ENCODE results near the gene PHACTR1.

PHACTR1 gene

DNA sequence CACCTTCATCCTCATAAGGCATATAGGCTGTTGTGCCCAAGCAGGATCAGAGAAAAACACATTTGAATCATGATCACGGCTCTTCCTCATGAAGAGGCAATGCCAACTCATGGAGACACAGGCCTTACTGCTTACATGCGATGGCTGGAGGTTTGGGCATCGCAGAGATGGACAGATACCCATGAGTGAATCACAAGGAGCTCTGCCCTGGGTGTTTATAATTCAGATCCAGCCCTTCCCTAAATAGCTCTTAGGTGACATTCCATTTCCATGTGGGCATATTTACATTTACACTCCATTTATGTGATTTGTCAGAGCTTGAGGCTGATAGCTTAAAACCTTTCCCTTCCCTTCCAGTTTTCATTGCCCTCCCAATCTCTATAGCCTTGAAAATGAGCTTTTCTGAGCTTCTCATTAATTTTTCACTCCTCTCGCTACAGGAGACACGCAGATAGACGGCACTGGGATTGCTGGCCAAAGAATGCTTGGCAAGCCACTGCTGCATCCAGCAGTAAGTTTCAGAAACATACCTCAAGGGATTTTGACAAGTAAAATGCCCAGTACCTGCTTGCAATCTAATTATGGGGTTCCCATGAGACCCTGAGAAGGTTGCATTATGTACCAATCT lies 362.6 kb downstream of the PHACTR1 start:
- TF ChIP-seq, protein P1, sequence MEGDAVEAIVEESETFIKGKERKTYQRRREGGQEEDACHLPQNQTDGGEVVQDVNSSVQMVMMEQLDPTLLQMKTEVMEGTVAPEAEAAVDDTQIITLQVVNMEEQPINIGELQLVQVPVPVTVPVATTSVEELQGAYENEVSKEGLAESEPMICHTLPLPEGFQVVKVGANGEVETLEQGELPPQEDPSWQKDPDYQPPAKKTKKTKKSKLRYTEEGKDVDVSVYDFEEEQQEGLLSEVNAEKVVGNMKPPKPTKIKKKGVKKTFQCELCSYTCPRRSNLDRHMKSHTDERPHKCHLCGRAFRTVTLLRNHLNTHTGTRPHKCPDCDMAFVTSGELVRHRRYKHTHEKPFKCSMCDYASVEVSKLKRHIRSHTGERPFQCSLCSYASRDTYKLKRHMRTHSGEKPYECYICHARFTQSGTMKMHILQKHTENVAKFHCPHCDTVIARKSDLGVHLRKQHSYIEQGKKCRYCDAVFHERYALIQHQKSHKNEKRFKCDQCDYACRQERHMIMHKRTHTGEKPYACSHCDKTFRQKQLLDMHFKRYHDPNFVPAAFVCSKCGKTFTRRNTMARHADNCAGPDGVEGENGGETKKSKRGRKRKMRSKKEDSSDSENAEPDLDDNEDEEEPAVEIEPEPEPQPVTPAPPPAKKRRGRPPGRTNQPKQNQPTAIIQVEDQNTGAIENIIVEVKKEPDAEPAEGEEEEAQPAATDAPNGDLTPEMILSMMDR (conservative IDR thresholded peaks at IDR 0.05; ENCODE audit: low read depth) = no peak
- POLR2A ChIA-PET (ENCODE audit: low non-redundant PET) = no interaction called here
- no peak for DNase-seq (ENCODE audit: low spot score)
- H3K27ac ChIP-seq = no peak overlapping the region
- CTCF ChIA-PET = interaction anchor here (0.6 kb wide), 1 partner anchor 8 kb away, joined by 3 read pairs; no protein-coding TSS in a partner anchor

- POLR2A ChIA-PET (ENCODE audit: low non-redundant PET) = no interaction called here
- DNase-seq (ENCODE audit: low spot score) = no peak
- TF ChIP-seq, protein P1 (conservative IDR thresholded peaks at IDR 0.05; ENCODE audit: low read depth) = no peak
- CTCF ChIA-PET = no interaction called here
- H3K27ac ChIP-seq = no peak overlapping the region
Measured at GRCh38 chr6:13080462-13081188, 364.1 kb downstream of the PHACTR1 start.

- TF ChIP-seq, protein P1 (conservative IDR thresholded peaks at IDR 0.05; ENCODE audit: low read depth) = no peak
- no peak overlapping the region for H3K27ac ChIP-seq
- no peak for DNase-seq (ENCODE audit: low spot score)
- ChIA-PET CTCF (no interaction called here), POLR2A (ENCODE audit: low non-redundant PET) (no interaction called here)
Measured at GRCh38 chr6:13081189-13081563, 364.6 kb downstream of the PHACTR1 start.

DNA sequence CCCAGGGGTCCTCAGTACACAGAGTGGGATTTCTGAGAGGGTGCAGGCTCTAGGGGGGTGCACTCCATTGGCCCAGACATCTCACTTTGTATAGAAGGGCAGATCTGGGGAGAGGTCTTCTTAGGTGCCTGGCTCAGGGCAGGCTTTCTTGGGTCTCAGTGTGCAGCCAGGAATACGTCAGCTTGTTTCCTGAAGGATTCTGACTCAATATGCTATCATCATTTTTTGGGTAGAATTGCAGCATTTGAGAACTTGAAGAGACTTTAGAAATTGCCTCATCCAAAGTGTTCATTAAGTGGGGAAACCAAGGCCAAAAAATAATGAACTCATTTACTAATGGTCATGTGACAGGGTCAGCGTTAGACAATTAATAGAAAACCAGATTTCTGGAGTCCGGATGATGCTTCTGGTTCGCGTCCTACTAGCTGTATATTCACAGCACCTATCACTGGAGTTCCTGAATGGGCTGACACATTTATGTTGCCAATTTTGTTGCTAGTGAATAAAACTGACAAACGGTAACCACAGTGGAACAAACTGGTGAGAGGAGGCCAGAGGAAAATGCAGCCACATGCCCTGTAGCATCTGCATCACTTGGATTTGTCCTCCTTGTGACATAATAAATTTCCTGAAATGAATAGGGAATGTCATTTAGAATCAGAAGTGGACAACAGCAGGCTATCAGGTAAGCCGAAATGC lies 372.9 kb downstream of the PHACTR1 start:
- ChIA-PET CTCF (no interaction called here), POLR2A (ENCODE audit: low non-redundant PET) (no interaction called here)
- TF ChIP-seq, protein P1 (conservative IDR thresholded peaks at IDR 0.05; ENCODE audit: low read depth) = no peak
- no peak for DNase-seq (ENCODE audit: low spot score)
- H3K27ac ChIP-seq = no peak overlapping the region

- H3K27ac ChIP-seq = no peak overlapping the region
- ChIA-PET POLR2A (ENCODE audit: low non-redundant PET) (no interaction called here), CTCF (no interaction called here)
- no peak for DNase-seq (ENCODE audit: low spot score)
- TF ChIP-seq, protein P1 (conservative IDR thresholded peaks at IDR 0.05; ENCODE audit: low read depth) = no peak
Measured at GRCh38 chr6:13091192-13091591, 374.6 kb downstream of the PHACTR1 start.

DNA sequence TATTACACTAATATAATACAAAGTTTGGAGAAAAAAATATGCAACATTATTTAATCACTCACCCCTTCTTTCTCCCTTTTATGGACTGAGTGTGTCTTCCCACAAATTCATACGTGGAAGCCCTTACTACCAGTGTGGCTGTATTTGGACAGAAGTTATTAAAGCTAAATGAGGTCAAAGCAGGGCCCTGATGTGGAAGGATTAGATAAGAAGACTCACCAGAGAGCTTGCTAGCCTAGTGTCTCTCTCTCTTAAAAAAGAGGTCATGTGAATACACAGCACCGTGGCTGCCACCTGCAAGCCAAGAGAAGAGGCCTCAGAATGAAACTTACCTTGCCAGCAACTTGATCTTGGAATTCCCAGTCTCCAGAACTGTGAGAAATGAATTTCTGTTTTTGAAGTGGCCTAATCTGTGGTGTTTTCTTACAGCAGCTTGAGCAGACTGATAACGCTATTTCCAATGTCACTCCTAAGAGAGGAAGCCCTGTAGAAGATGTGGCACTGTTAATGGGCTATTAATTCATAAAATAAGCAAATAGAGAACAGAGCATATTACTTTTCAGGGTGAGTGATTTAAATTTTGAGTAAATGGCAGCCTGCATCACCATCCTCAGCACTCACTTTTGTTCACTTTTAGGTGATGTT lies 378.3 kb downstream of the PHACTR1 start:
- H3K27ac ChIP-seq = no peak overlapping the region
- DNase-seq (ENCODE audit: low spot score) = no peak
- POLR2A ChIA-PET (ENCODE audit: low non-redundant PET) = no interaction called here
- TF ChIP-seq, protein P1 (conservative IDR thresholded peaks at IDR 0.05; ENCODE audit: low read depth) = no peak
- CTCF ChIA-PET = no interaction called here
